Fibroblast of lung (primary cell): ENCODE results near the gene GRIN2A. TPM values are rescaled to one million over a fixed set of nuclear protein-coding genes. Genes with fewer than 3 reads are reported as not detected.

Experiments
- DNase-seq, 2 donors: peaks; one replicate each; pipeline versions ENCODE4 v3.0.0 to v3.0.0-alpha.2; 2010; ENCODE audit warnings: low read depth in 2 of 2
- H2AFZ ChIP-seq: 2 replicates; pipeline ENCODE4 v1.5.1; 2012; ENCODE audit warnings: low read length, control low read depth, inconsistent platforms
- H3K27ac ChIP-seq: 2 replicates; pipeline ENCODE4 v1.5.1; 2011; ENCODE audit warnings: low read length, control low read depth; ENCODE audit not compliant: insufficient read depth
- H3K27me3 ChIP-seq: 2 replicates; pipeline ENCODE4 v1.5.1; 2011; ENCODE audit warnings: mild to moderate bottlenecking, low read length; ENCODE audit not compliant: control insufficient read depth, insufficient read depth
- H3K36me3 ChIP-seq: 2 replicates; pipeline ENCODE4 v1.5.1; 2011; ENCODE audit warnings: low read length; ENCODE audit not compliant: control insufficient read depth, insufficient read depth
- H3K4me1 ChIP-seq: 2 replicates; pipeline ENCODE4 v1.5.1; 2011; ENCODE audit warnings: low read length; ENCODE audit not compliant: control insufficient read depth, insufficient read depth; ENCODE audit errors: extremely low read depth
- H3K4me2 ChIP-seq: 2 replicates; pipeline ENCODE4 v1.5.1; 2011; ENCODE audit warnings: low read length, control low read depth; ENCODE audit not compliant: insufficient read depth; ENCODE audit errors: extremely low read depth
- H3K4me3 ChIP-seq, 4 experiments: fragments of 200-600 bp in 1 of 4; sonication (generic) in 1 of 4; replicated peaks in 1 of 4; 2 replicates each; pipeline ENCODE4 v1.5.1; 2011 to 2016; ENCODE audit warnings: low read length in 4 of 4, low read depth in 3 of 4, mild to moderate bottlenecking in 3 of 4, control low read depth in 2 of 4, inconsistent platforms in 1 of 4, mixed read lengths in 1 of 4; ENCODE audit not compliant: insufficient read depth in 1 of 4; ENCODE audit errors: control extremely low read depth in 1 of 4
- H3K79me2 ChIP-seq: 2 replicates; pipeline ENCODE4 v1.5.1; 2012; ENCODE audit warnings: mild to moderate bottlenecking, low read length, inconsistent platforms; ENCODE audit not compliant: control insufficient read depth, insufficient read depth
- H3K9ac ChIP-seq: 2 replicates; pipeline ENCODE4 v1.5.1; 2011; ENCODE audit warnings: mild to moderate bottlenecking, low read length, control low read depth; ENCODE audit not compliant: insufficient read depth
- H3K9me3 ChIP-seq: 2 replicates; pipeline ENCODE4 v1.5.1; 2012; ENCODE audit warnings: low read depth, low read length; ENCODE audit not compliant: control insufficient read depth, insufficient read depth
- H4K20me1 ChIP-seq: 2 replicates; pipeline ENCODE4 v1.5.1; 2011; ENCODE audit warnings: low read length; ENCODE audit not compliant: control insufficient read depth, insufficient read depth; ENCODE audit errors: extremely low read depth
- CTCF ChIP-seq, 2 donors: IDR thresholded peaks in 1 of 2; conservative IDR thresholded peaks in 1 of 2; 1 replicate in 1 of 2; 2 replicates in 1 of 2; pipeline ENCODE4 v1.5.1; 2011 to 2012; ENCODE audit warnings: low read length in 2 of 2, control low read depth in 1 of 2, inconsistent platforms in 1 of 2, low read depth in 1 of 2, mild to moderate bottlenecking in 1 of 2
- EZH2 ChIP-seq: IDR thresholded peaks from 2 replicates; pipeline ENCODE4 v1.5.1; 2012; ENCODE audit warnings: low read length, control low read depth, mild to moderate bottlenecking; ENCODE audit errors: missing control alignments
- polyA plus RNA-seq, 2 donors: library from polyadenylated mRNA; depleted of rRNA in 1 of 2; stranded (reverse) in 1 of 2; unstranded in 1 of 2; fragments of >200 nt; gene quantifications; 2 replicates each; pipeline ENCODE4 v1.2.1, GENCODE V29; 2011 to 2012; ENCODE audit warnings: missing spikeins in 1 of 2
- total RNA-seq: library from RNA; depleted of rRNA; stranded (reverse); fragments of >200 nt; gene quantifications from 2 replicates; pipeline ENCODE4 v1.2.1, GENCODE V29; 2014

Gene GRIN2A
- total and polyA plus RNA-seq, 2 donors (not counting 1 experiment from before 2014, with no cell fraction given) = 0.15 to 0.33 TPM

GRCh38 chr16:10121897-10122425, 60.3 kb downstream of the GRIN2A start:
- Histone ChIP-seq H3K4me2 (no peak overlapping the region), H3K4me3 (no peak overlapping the region), H4K20me1 (no peaks in the 10 kb centered on the region), H3K36me3 (no peaks in the 10 kb centered on the region), H3K27ac (no peak overlapping the region), H3K79me2 (no peaks in the 10 kb centered on the region), H3K27me3 (no peaks in the 10 kb centered on the region), H3K9me3 (no peaks in the 10 kb centered on the region), H2AFZ (no peak overlapping the region), H3K9ac (no peak overlapping the region), H3K4me1 (peaks cover 4% of the 10 kb centered on the region)
- TF ChIP-seq EZH2 (no peak), CTCF (conservative IDR thresholded peaks at IDR 0.05 in 1 of 2, IDR thresholded peaks at IDR 0.05 in 1 of 2; ENCODE audit: low read depth in 1 of 2, low read length in 2 of 2) (no peak)
- peak in 1 of 2 donors; percentile 43 for DNase-seq

DNA sequence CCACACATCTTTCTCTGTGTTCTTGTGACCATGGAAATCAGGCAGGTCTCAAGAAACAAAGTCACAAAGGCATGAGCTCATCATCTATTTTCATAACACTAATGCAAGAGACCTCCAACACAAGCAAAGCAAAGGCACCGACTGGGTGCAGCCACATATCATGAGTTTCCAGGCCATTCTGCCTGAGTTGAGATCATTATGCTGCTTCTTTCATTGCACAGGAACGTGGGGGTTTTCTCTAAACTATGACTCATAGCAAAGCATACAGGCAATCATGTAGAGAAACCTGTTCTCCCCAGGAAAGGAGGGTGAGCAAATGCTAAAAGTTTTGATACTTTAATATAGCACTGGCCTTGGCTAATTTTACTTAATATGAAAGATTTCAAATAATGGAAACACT, 60.7 kb downstream of the GRIN2A start:
- peak in 1 of 2 donors; percentile 95 for DNase-seq
- Histone ChIP-seq H3K4me2 (no peak overlapping the region), H3K4me3 (no peak overlapping the region), H3K4me1 (peaks cover 4% of the 10 kb centered on the region), H3K9me3 (no peaks in the 10 kb centered on the region), H3K27me3 (no peaks in the 10 kb centered on the region), H3K27ac (peak overlapping the region; percentile 38), H3K36me3 (no peaks in the 10 kb centered on the region), H4K20me1 (no peaks in the 10 kb centered on the region), H3K79me2 (no peaks in the 10 kb centered on the region), H3K9ac (no peak overlapping the region), H2AFZ (no peak overlapping the region)
- no peak for TF ChIP-seq CTCF (conservative IDR thresholded peaks at IDR 0.05 in 1 of 2, IDR thresholded peaks at IDR 0.05 in 1 of 2; ENCODE audit: low read depth in 1 of 2, low read length in 2 of 2)
- no peak for TF ChIP-seq EZH2

GRCh38 chr16:10120953-10121352, 61.3 kb downstream of the GRIN2A start:
- H2AFZ ChIP-seq = no peak overlapping the region
- TF ChIP-seq EZH2 = no peak
- TF ChIP-seq CTCF (conservative IDR thresholded peaks at IDR 0.05 in 1 of 2, IDR thresholded peaks at IDR 0.05 in 1 of 2; ENCODE audit: low read depth in 1 of 2, low read length in 2 of 2) = no peak
- peak in 1 of 2 donors; percentile 73 for DNase-seq
- H3K27ac ChIP-seq = peak overlapping the region; percentile 38
- H3K4me3 ChIP-seq = no peak overlapping the region
- H3K4me2 ChIP-seq = no peak overlapping the region
- H3K79me2 ChIP-seq = no peaks in the 10 kb centered on the region
- no peaks in the 10 kb centered on the region for H4K20me1 ChIP-seq
- H3K27me3 ChIP-seq = no peaks in the 10 kb centered on the region
- no peaks in the 10 kb centered on the region for H3K36me3 ChIP-seq
- peaks cover 4% of the 10 kb centered on the region for H3K4me1 ChIP-seq
- no peak overlapping the region for H3K9ac ChIP-seq
- H3K9me3 ChIP-seq = no peaks in the 10 kb centered on the region
